Body of pancreas (tissue), 4 donors: Measurements from ENCODE around the gene HLA-DQA1.

Experiments
- CTCF ChIP-seq, 7 experiments: fragments of 450-650 bp in 4 of 7; fragments of 200-600 bp in 3 of 7; sonication (generic) in 3 of 7; IDR thresholded peaks; one replicate each; pipeline ENCODE4 v1.5.1; 2016 to 2019; ENCODE audit warnings: antibody characterized with exemption in 7 of 7
- POLR2A ChIP-seq, 3 donors: fragments of 450-650 bp; IDR thresholded peaks; one replicate each; pipeline ENCODE4 v1.6.1; 2016; ENCODE audit warnings: antibody characterized with exemption in 3 of 3, mild to moderate bottlenecking in 2 of 3

GRCh38 chr6:32679492-32679891 is 42.3 kb downstream of the HLA-DQA1 start:
- TF ChIP-seq CTCF (IDR thresholded peaks at IDR 0.05) (no peak), POLR2A (IDR thresholded peaks at IDR 0.05) (no peak)
